GM18907 (cell line): Measurements from ENCODE around the gene GGACT.

Experiments
- ATAC-seq: cut with Tn5 transposase; IDR thresholded peaks from one replicate; pipeline ENCODE4 v1.9.1; 2021; ENCODE audit warnings: mild to moderate bottlenecking, moderate library complexity; ENCODE audit not compliant: unreplicated experiment

The GGACT gene

GRCh38 chr13:100483139-100483538 is 105.5 kb downstream of the GGACT start:
- no peak for ATAC-seq

- ATAC-seq, result no peak
Measured at GRCh38 chr13:100480676-100481075, 107.9 kb downstream of the GGACT start.
